ENCODE measurements around the gene SERGEF. TPM values are rescaled to one million over a fixed set of nuclear protein-coding genes. Genes with fewer than 3 reads are reported as not detected.

Gene SERGEF
- total and polyA plus RNA-seq, 2 of the 4 experiments (the other 2 are of a cell fraction): 12.2 to 18.1 TPM

- CTCF ChIA-PET: interaction anchor here (0.8 to 12.6 kb wide), 2 partner anchors 247 to 353 kb away, joined by 3 to 158 read pairs; partner anchors contain the start of gene KCNC1
- Histone ChIP-seq H3K23ac (ENCODE audit: low read depth, low read length) (no peak overlapping the region), H3K4me3 (ENCODE audit: insufficient read depth, low read depth, low read length) (no peak overlapping the region), H3K4me2 (ENCODE audit: low read depth, low read length) (no peak overlapping the region), H4K91ac (ENCODE audit: insufficient read depth, low read depth, low read length) (no peak overlapping the region), H2AK9ac (replicated peaks; ENCODE audit: low read depth, low read length, poor library complexity) (no peak overlapping the region), H3K18ac (ENCODE audit: low read depth, low read length) (no peak overlapping the region), H3K27ac (ENCODE audit: insufficient read depth, low read length) (no peak overlapping the region), H4K8ac (ENCODE audit: low read depth in 2 of 2, low read length in 2 of 2) (no peak overlapping the region), H4K5ac (ENCODE audit: low read depth, low read length) (no peak overlapping the region), H3K14ac (replicated peaks; ENCODE audit: low read depth, low read length) (no peak overlapping the region), H2AK5ac (ENCODE audit: low read depth, low read length) (no peak overlapping the region), H2BK15ac (ENCODE audit: low read depth, low read length) (no peak overlapping the region), H3K56ac (ENCODE audit: extremely low read depth, insufficient read depth, low read length) (no peak overlapping the region), H2BK120ac (ENCODE audit: low read depth, low read length) (no peak overlapping the region), H3K9me3 (ENCODE audit: control insufficient read depth, insufficient read depth, low read length) (no peaks in the 10 kb centered on the region), H3K36me3 (ENCODE audit: control insufficient read depth, insufficient read depth, low read length) (no peaks in the 10 kb centered on the region), H4K20me1 (ENCODE audit: insufficient read depth, low read length) (no peaks in the 10 kb centered on the region), H3K9ac (ENCODE audit: low read depth, low read length) (no peak overlapping the region), H3K27me3 (ENCODE audit: control insufficient read depth, insufficient read depth, low read length) (no peaks in the 10 kb centered on the region), H3K4me1 (ENCODE audit: control insufficient read depth, insufficient read depth, low read length) (no peaks in the 10 kb centered on the region), H3K9me1 (ENCODE audit: insufficient read depth, low read length) (no peaks in the 10 kb centered on the region), H2AFZ (replicated peaks; ENCODE audit: low read length, poor library complexity) (no peak overlapping the region), H2BK5ac (ENCODE audit: low read depth, low read length, poor library complexity, severe bottlenecking) (no peak overlapping the region), H3K79me1 (ENCODE audit: low read depth in 1 of 2, low read length in 2 of 2) (no peaks in the 10 kb centered on the region), H3K4ac (ENCODE audit: low read depth, low read length) (no peak overlapping the region), H2BK20ac (ENCODE audit: low read depth, low read length) (no peak overlapping the region)
- DNase-seq (peak; percentile 5), ATAC-seq (ENCODE audit: low read depth) (peak; percentile 69; the same call in 1 of the 2 replicates)
- in situ Hi-C loops (cut with MboI; ENCODE audit: low sequenced_read_pairs) (loop anchor here (5.0 kb wide), 3 partner anchors 218 to 383 kb away; partner anchors contain the start of gene KCNC1), dilution Hi-C loops (cut with HindIII; ENCODE audit: low sequenced_read_pairs, unreplicated experiment) (loop anchor here (10.0 to 25.0 kb wide), 2 partner anchors 243 to 385 kb away; partner anchors contain the start of gene KCNC1), intact Hi-C loops (cut with micrococcal nuclease) (loop anchor here (1.0 kb wide), 1 partner anchor 249 kb away; no protein-coding TSS in a partner anchor)
- POLR2A ChIA-PET (ENCODE audit: unreplicated experiment): no interaction called here
- BruUV-seq (replicated peaks): no TSS peak
- TF ChIP-seq MAZ (IDR thresholded peaks at IDR 0.05; ENCODE audit: borderline replicate concordance, low read depth, low read length) (no peak), SMC3 (IDR thresholded peaks at IDR 0.05; ENCODE audit: low read depth, low read length) (peak; percentile 50), MXI1 (IDR thresholded peaks at IDR 0.05; ENCODE audit: borderline replicate concordance, low read depth, low read length) (no peak), CHD1 (IDR thresholded peaks at IDR 0.05; ENCODE audit: low read depth, low read length) (no peak), CTCF (conservative IDR thresholded peaks at IDR 0.05; ENCODE audit: low read depth, low read length) (peak; percentile 76), ELK1 (IDR thresholded peaks at IDR 0.05; ENCODE audit: borderline replicate concordance, low read depth, low read length) (no peak), RFX5 (IDR thresholded peaks at IDR 0.05; ENCODE audit: low read depth, low read length) (no peak), RAD21 (IDR thresholded peaks at IDR 0.05; ENCODE audit: low read length) (peak; percentile 65), MAFK (IDR thresholded peaks at IDR 0.05; ENCODE audit: low read depth, low read length) (no peak), CEBPB (IDR thresholded peaks at IDR 0.05; ENCODE audit: low read depth, low read length) (no peak)
- 0% methylated on average over 1 of the region's 7 CpGs; no CpG with 5 or more reads in 1 of the 2 experiments for WGBS, 2 experiments (ENCODE audit: extremely low coverage in 2 of 2, insufficient read length in 1 of 2)
Measured at GRCh38 chr11:17979770-17980371, 33.0 kb downstream of the SERGEF start.

All from IMR-90 (cell line).